NB4 (cell line): Measurements from ENCODE around the gene ZSCAN16.

Experiments
- DNase-seq: peaks from one replicate; pipeline ENCODE4 v3.0.0; 2010; ENCODE audit warnings: low read depth
- H3K4me3 ChIP-seq: one replicate; pipeline ENCODE4 v1.5.1; 2011; ENCODE audit warnings: mild to moderate bottlenecking, low read depth, low read length, moderate library complexity
- MYC ChIP-seq: IDR thresholded peaks from 2 replicates; pipeline ENCODE4 v1.6.1; 2011; ENCODE audit warnings: low read depth, low read length
- POLR2A ChIP-seq: IDR thresholded peaks from 2 replicates; pipeline ENCODE4 v1.6.1; 2011; ENCODE audit warnings: mild to moderate bottlenecking; ENCODE audit not compliant: insufficient read length; ENCODE audit errors: extremely low read depth
- TF ChIP-seq, protein P1 (sequence below): IDR thresholded peaks from 2 replicates; pipeline ENCODE4 v1.6.1; 2011; ENCODE audit warnings: low read depth, low read length
- TF ChIP-seq, protein P2 (sequence below): IDR thresholded peaks from one replicate; pipeline ENCODE4 v1.5.1; 2012; ENCODE audit warnings: low read depth, low read length

ZSCAN16 gene

GRCh38 chr6:28139860-28140543, 15.6 kb downstream of the ZSCAN16 start:
- no peak for DNase-seq
- no peak for TF ChIP-seq POLR2A
- TF ChIP-seq, protein P1, sequence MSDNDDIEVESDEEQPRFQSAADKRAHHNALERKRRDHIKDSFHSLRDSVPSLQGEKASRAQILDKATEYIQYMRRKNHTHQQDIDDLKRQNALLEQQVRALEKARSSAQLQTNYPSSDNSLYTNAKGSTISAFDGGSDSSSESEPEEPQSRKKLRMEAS: no peak
- TF ChIP-seq MYC: no peak
- TF ChIP-seq, protein P2, sequence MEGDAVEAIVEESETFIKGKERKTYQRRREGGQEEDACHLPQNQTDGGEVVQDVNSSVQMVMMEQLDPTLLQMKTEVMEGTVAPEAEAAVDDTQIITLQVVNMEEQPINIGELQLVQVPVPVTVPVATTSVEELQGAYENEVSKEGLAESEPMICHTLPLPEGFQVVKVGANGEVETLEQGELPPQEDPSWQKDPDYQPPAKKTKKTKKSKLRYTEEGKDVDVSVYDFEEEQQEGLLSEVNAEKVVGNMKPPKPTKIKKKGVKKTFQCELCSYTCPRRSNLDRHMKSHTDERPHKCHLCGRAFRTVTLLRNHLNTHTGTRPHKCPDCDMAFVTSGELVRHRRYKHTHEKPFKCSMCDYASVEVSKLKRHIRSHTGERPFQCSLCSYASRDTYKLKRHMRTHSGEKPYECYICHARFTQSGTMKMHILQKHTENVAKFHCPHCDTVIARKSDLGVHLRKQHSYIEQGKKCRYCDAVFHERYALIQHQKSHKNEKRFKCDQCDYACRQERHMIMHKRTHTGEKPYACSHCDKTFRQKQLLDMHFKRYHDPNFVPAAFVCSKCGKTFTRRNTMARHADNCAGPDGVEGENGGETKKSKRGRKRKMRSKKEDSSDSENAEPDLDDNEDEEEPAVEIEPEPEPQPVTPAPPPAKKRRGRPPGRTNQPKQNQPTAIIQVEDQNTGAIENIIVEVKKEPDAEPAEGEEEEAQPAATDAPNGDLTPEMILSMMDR: no peak
- no peak overlapping the region for H3K4me3 ChIP-seq

GRCh38 chr6:28140616-28141015, 16.2 kb downstream of the ZSCAN16 start:
- DNase-seq: no peak
- TF ChIP-seq MYC (no peak), POLR2A (no peak)
- TF ChIP-seq, protein P2: no peak
- TF ChIP-seq, protein P1: no peak
- no peak overlapping the region for H3K4me3 ChIP-seq

- peak within 1 kb of the TSS; percentile 93 for H3K4me3 ChIP-seq
- TF ChIP-seq, protein P1: peak; percentile 76
- TF ChIP-seq POLR2A: peak; percentile 76
- TF ChIP-seq, protein P2: no peak
- TF ChIP-seq MYC: peak; percentile 72
- peak; percentile 95 for DNase-seq
Measured at GRCh38 chr6:28141500-28142329, 17.3 kb downstream of the ZSCAN16 start, which contains the start of gene ZKSCAN8. TSS of gene ZKSCAN8 (plus strand) at chr6:28141883. CDS start at chr6:28148408, 6,525 bp downstream.

DNA sequence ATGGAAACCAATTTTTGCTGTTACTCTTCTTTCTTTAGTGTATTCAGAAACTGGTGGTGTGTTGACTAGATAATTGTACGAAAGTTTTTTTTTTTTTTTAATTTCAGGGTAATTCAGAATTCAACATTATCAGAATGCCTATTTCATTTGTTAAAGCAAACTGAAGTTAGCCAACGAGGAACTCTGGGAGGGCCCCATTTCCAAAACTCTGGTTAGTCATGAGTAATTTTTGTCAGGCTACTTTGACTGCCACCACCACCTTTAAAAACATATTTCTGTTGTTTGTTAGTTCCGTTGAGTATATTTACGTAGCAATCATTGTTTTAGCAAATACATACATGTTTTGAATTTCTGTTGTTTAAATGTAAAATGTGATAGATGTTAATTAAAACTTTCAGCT, 18.0 kb downstream of the ZSCAN16 start:
- peak overlapping the region; percentile 93 for H3K4me3 ChIP-seq
- DNase-seq: peak; percentile 31
- TF ChIP-seq POLR2A (no peak), MYC (no peak)
- TF ChIP-seq, protein P1: no peak
- TF ChIP-seq, protein P2: no peak

DNA sequence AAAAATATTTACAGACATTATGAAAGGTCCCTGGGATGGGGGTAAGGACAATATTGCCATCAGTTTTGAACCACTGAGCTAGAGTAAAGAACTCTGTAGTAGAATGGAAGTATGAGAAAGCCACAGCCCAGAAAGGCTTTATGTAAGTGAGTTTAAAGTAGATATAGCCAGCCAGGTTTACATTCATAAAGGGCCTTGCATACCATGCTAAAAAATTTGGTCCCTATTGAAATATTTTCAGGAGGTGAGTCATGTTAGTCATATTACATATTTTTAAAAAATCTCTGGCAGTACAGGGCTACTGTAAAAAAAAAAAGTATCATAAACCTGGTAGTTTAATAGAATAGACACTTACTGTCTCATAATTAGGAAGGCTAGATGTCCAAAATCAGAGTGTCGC, 20.8 kb downstream of the ZSCAN16 start:
- no peak for TF ChIP-seq MYC
- TF ChIP-seq, protein P2: no peak
- TF ChIP-seq POLR2A: no peak
- TF ChIP-seq, protein P1: no peak
- H3K4me3 ChIP-seq: no peak overlapping the region
- no peak for DNase-seq
